ENCODE data around the gene NELFB. TPM values are rescaled to one million over a fixed set of nuclear protein-coding genes. Genes with fewer than 3 reads are reported as not detected.

Gene NELFB
- total RNA-seq, 1 donor from 2014 or later = 58.2 TPM

DNA sequence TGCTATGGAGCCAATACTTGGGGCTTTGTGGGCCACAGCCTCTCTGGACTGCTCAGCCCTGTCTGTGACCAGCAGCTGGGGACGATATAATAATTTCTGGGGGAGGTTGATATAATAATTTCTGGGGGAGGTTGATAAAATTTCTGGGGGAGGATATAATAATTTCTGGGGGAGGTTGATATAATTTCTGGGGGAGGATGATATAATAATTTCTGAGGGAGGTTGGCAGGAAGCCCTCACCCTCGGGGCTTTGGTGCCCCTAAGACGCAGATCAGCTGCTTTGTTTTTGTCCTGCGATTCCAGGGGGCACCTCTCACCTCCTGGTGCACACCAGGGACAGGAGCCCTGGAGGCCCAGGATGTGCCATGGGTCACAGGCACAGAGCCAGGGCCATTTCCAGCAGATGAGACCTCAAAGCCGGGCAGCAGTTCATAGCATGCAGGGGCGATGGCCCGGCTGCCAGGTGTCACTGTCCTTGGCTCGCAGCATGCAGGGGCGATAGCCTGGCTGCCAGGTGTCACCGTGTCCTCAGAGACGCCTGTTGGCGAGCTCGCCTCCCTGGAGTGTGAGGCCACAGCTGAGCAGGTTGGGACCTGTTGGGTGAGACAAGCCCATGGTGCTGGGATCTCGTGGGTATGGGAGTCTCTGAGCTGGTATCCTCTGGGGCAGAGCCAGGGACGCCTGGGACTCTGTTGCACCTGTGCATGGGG is 18.6 kb downstream of the NELFB start:
- intact Hi-C loops (cut with micrococcal nuclease) = no loop called here
- no peak for ATAC-seq (ENCODE audit: low read depth)
- H3K4me1 Mint-ChIP-seq = peaks cover 55% of the 10 kb centered on the region
- ChIA-PET CTCF (interaction anchor here (1.4 kb wide), 1 partner anchor 11 kb away, joined by 3 read pairs; no protein-coding TSS in a partner anchor), POLR2A (interaction anchor here (1.1 to 3.3 kb wide), 3 partner anchors 19 to 32 kb away, joined by 4 to 16 read pairs (median 5); partner anchors contain the start of genes NELFB and TUBB4B)
- H3K27ac Mint-ChIP-seq = peak overlapping the region; percentile 24
- no peaks in the 10 kb centered on the region for H3K27me3 Mint-ChIP-seq
- no peak overlapping the region for H3K4me3 Mint-ChIP-seq
- TF ChIP-seq, protein P1, sequence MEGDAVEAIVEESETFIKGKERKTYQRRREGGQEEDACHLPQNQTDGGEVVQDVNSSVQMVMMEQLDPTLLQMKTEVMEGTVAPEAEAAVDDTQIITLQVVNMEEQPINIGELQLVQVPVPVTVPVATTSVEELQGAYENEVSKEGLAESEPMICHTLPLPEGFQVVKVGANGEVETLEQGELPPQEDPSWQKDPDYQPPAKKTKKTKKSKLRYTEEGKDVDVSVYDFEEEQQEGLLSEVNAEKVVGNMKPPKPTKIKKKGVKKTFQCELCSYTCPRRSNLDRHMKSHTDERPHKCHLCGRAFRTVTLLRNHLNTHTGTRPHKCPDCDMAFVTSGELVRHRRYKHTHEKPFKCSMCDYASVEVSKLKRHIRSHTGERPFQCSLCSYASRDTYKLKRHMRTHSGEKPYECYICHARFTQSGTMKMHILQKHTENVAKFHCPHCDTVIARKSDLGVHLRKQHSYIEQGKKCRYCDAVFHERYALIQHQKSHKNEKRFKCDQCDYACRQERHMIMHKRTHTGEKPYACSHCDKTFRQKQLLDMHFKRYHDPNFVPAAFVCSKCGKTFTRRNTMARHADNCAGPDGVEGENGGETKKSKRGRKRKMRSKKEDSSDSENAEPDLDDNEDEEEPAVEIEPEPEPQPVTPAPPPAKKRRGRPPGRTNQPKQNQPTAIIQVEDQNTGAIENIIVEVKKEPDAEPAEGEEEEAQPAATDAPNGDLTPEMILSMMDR (IDR thresholded peaks at IDR 0.05) = no peak
- H3K36me3 Mint-ChIP-seq (ENCODE audit: low read depth) = peaks cover 17% of the 10 kb centered on the region
- DNase-seq = no peak
- H3K9me3 Mint-ChIP-seq = no peaks in the 10 kb centered on the region

DNA sequence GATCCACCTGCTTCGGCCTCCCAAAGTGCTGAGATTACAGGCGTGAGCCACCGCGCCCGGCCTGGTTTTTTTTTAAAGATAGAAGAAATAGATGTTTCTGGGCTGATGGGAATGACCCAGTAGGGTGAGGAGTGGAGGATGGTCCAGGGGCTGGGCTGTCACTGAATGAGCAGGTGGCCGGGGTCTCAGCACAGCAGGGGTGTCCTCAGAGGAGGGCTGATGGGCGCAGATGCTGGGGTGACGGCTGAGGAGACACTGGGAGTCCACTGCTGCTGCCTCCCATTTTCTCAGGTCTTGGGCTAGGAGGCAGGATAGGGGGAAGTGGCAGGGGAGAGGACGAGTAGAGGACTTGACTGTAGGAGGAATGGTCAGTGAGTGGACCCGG is 20.1 kb downstream of the NELFB start:
- ATAC-seq (ENCODE audit: low read depth) (no peak), DNase-seq (no peak)
- Mint-ChIP-seq H3K27ac (peak overlapping the region; percentile 75), H3K36me3 (ENCODE audit: low read depth) (peaks cover 7% of the 10 kb centered on the region), H3K4me1 (peaks cover 45% of the 10 kb centered on the region), H3K4me3 (peak overlapping the region; percentile 11), H3K27me3 (no peaks in the 10 kb centered on the region), H3K9me3 (no peaks in the 10 kb centered on the region)
- POLR2A ChIA-PET = interaction anchor here (0.5 to 3.3 kb wide), 3 partner anchors 21 to 74 kb away, joined by 3 to 16 read pairs (median 4); partner anchors contain the start of gene TUBB4B
- TF ChIP-seq, protein P1 (IDR thresholded peaks at IDR 0.05) = no peak
- intact Hi-C loops (cut with micrococcal nuclease) = loop anchor here (5.0 kb wide), 1 partner anchor 148 kb away; no protein-coding TSS in a partner anchor
- CTCF ChIA-PET = no interaction called here

DNA sequence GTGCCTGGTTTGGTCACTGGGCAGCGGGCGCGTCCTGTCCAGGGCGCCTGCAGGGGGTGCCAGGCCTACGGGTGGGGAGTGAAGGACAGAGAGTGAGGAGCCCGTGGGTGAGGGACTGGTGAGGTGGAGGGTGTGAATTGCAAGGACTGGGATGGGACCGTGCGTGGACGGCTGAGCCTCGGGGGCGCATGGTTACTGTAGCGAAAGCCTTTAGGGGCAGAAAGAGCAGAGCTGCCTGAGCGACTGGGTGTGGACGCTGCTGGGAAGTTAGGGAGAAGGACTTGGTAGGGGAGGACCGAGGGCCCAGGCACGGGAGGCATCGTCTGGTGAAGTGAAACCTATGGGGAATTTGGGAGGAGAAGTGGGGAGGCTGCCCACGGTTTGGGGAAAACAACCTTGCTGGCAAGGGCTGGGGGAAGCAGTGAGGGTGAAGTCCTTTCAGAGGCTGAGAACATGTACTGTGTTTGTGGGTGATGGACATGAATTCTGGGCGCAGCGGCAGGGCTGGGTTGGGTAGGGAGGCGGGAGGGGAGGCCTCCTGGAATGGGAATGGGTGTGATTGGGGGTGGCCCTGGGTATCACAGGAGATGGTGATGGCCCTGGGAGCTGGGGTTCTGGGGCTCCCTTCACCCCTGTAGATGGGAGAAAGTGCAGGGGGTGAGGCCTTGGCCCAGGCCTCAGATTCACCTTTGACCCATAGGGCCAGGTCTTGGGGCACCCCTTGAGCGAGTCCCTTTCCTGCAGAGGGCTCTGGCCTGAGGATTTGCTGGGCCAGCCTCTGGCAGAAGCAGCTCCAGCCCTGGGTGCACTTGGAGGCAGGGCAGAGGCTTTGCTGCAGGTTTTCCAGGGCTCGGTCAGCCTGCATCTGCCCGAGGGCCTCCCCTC is 20.7 kb downstream of the NELFB start:
- ChIA-PET CTCF (no interaction called here), POLR2A (interaction anchor here (0.8 to 2.7 kb wide), 5 partner anchors 21 to 187 kb away, joined by 3 to 32 read pairs (median 9); partner anchors contain the start of genes NELFB and TUBB4B)
- Mint-ChIP-seq H3K9me3 (no peaks in the 10 kb centered on the region), H3K36me3 (ENCODE audit: low read depth) (peaks cover 7% of the 10 kb centered on the region), H3K4me1 (peaks cover 47% of the 10 kb centered on the region), H3K27me3 (no peaks in the 10 kb centered on the region), H3K27ac (peak overlapping the region; percentile 75), H3K4me3 (peak overlapping the region; percentile 11)
- DNase-seq (no peak), ATAC-seq (ENCODE audit: low read depth) (no peak)
- TF ChIP-seq, protein P1 (IDR thresholded peaks at IDR 0.05) = no peak
- intact Hi-C loops (cut with micrococcal nuclease) = loop anchor here (2.0 to 5.0 kb wide), 2 partner anchors 35 to 149 kb away; partner anchors contain the start of gene TUBB4B

DNA sequence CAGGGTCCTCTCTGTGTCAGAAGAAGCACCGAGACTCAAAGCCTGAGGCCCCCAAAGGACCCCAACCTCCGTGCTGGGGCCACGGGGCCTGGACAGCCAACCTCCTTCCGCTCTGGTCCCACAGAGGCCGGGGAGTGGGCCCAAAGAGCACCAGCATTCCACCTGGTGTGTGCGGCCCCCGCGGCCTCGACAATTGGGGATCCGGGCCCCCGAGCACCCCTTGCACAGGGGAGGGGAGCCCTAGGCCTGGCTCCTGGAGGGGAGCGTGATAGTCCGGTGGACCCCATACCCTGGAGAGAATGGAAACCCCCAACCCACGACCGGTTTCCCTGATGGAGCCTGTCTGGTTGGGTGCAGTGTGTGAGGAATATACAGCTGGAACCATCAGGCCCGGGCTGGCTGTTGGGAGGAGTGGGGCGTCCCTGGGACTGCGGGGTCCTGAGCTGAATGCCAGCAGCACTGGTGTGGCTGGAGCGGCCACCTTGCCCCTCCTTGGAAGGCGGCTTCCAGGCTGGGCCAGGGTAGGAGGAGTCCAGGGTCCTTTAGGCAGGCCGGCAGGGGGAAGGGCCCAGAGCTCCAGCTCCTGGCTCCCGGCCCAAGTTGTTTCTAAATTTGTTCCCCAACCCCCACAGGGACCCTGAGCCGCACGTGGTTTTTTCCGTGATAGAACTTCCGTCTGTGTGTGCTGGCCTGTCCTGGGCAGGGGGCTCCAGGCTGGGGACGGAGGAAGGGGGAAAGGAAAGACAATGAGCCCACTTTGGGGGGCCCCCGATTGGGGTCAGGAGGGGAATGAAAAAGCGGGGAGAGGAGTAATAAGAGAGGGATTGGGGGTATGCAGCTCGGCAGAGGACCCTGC is 21.6 kb downstream of the NELFB start:
- Mint-ChIP-seq H3K9me3 (no peaks in the 10 kb centered on the region), H3K4me3 (peak overlapping the region; percentile 85), H3K36me3 (ENCODE audit: low read depth) (peaks cover 4% of the 10 kb centered on the region), H3K4me1 (peaks cover 40% of the 10 kb centered on the region), H3K27ac (peak overlapping the region; percentile 93), H3K27me3 (no peaks in the 10 kb centered on the region)
- ATAC-seq (ENCODE audit: low read depth) (peak; percentile 25), DNase-seq (no peak)
- CTCF ChIA-PET = interaction anchor here (0.7 to 0.8 kb wide), 2 partner anchors 26 to 169 kb away, joined by 3 read pairs; partner anchors contain the start of gene NRARP
- POLR2A ChIA-PET = interaction anchor here (0.8 to 2.7 kb wide), 16 partner anchors 8 to 342 kb away, joined by 3 to 32 read pairs (median 5); partner anchors contain the start of genes EHMT1, NELFB, NRARP and SSNA1
- intact Hi-C loops (cut with micrococcal nuclease) = loop anchor here (2.0 to 5.0 kb wide), 2 partner anchors 36 to 149 kb away; partner anchors contain the start of gene TUBB4B
- TF ChIP-seq, protein P1 (IDR thresholded peaks at IDR 0.05) = no peak

Data from activated B cell treated with CpG ODN at 0.5 μM for 24 hours (primary cell).